Endothelial cell of umbilical vein (primary cell): ENCODE measurements around the gene SPOCD1. TPM values are rescaled to one million over a fixed set of nuclear protein-coding genes. Genes with fewer than 3 reads are reported as not detected.

Experiments
- BruUV-seq: library from RNA; stranded (reverse); fragments of 400-500 nt; replicated peaks from 2 replicates; lab custom pipeline; 2021; lab: Mats Ljungman, UMichigan
- CTCF ChIA-PET: fragments of 300-600, 350-600 bp; sonication (Branson Sonifier 250); formaldehyde crosslinking; loops from one replicate; lab custom pipeline; 2021; ENCODE audit warnings: antibody characterized with exemption, inconsistent platforms; lab: Charles Lee
- POLR2A ChIA-PET: fragments of 300-600, 350-600 bp; sonication (Branson Sonifier 250); formaldehyde crosslinking; loops from one replicate; lab custom pipeline; 2021; ENCODE audit warnings: antibody characterized with exemption, inconsistent platforms; lab: Charles Lee
- DNase-seq: peaks from one replicate; pipeline ENCODE4 v3.0.0-alpha.2; 2011; ENCODE audit warnings: low read depth, low spot score
- FAIRE-seq: peaks from 2 replicates; lab custom pipeline; 2011; peaks lifted over from hg19 to GRCh38; lab: Jason Lieb, UNC
- H2AFZ ChIP-seq: 2 replicates; pipeline ENCODE4 v1.6.0; 2012; ENCODE audit warnings: low read depth, low read length, control low read depth, inconsistent platforms
- H3K27ac ChIP-seq: 2 replicates; pipeline ENCODE4 v1.5.1; 2011; ENCODE audit warnings: low read depth, mild to moderate bottlenecking, control low read depth, low read length, moderate library complexity; ENCODE audit not compliant: insufficient read depth
- H3K27me3 ChIP-seq, 2 experiments: 2 replicates each; pipeline versions ENCODE4 v1.6.0 to v1.6.1; 2011; ENCODE audit warnings: low read length in 2 of 2, mixed read lengths in 1 of 2; ENCODE audit not compliant: control insufficient read depth in 2 of 2, insufficient read depth in 2 of 2
- H3K36me3 ChIP-seq, 2 experiments: 2 replicates in 1 of 2; 3 replicates in 1 of 2; pipeline ENCODE4 v1.5.1; 2011; ENCODE audit warnings: low read length in 2 of 2, mild to moderate bottlenecking in 1 of 2, moderate library complexity in 1 of 2; ENCODE audit not compliant: control insufficient read depth in 2 of 2, insufficient read depth in 2 of 2; ENCODE audit errors: extremely low read depth in 1 of 2
- H3K4me1 ChIP-seq: 3 replicates; pipeline ENCODE4 v1.5.1; 2011; ENCODE audit warnings: mild to moderate bottlenecking, low read length; ENCODE audit not compliant: control insufficient read depth, insufficient read depth; ENCODE audit errors: extremely low read depth
- H3K4me2 ChIP-seq: 2 replicates; pipeline ENCODE4 v1.6.1; 2011; ENCODE audit warnings: low read length, control low read depth, mixed read lengths; ENCODE audit not compliant: insufficient read depth
- H3K4me3 ChIP-seq, 3 experiments: fragments of 200-600 bp in 1 of 3; sonication (generic), shearing (Covaris generic) in 1 of 3; replicated peaks in 1 of 3; 2 replicates each; pipeline ENCODE4 v1.5.1; 2011 to 2016; ENCODE audit warnings: control low read depth in 3 of 3, low read length in 3 of 3, mild to moderate bottlenecking in 2 of 3, inconsistent platforms in 1 of 3, low read depth in 1 of 3, moderate library complexity in 1 of 3; ENCODE audit not compliant: insufficient read depth in 1 of 3
- H3K79me2 ChIP-seq: 2 replicates; pipeline ENCODE4 v1.6.0; 2012; ENCODE audit warnings: low read length, inconsistent platforms; ENCODE audit not compliant: control insufficient read depth, insufficient read depth
- H3K9ac ChIP-seq: replicated peaks from 2 replicates; pipeline ENCODE3; 2011; ENCODE audit warnings: low read length, control low read depth; ENCODE audit not compliant: insufficient read depth; ENCODE audit errors: extremely low read depth
- H3K9me1 ChIP-seq: replicated peaks from 3 replicates; pipeline ENCODE4 v1.6.0; 2011; ENCODE audit warnings: mild to moderate bottlenecking, low read length; ENCODE audit not compliant: control insufficient read depth, insufficient read depth; ENCODE audit errors: extremely low read depth
- H3K9me3 ChIP-seq: replicated peaks from 2 replicates; pipeline ENCODE4 v1.5.1; 2012; ENCODE audit warnings: low read length, inconsistent platforms; ENCODE audit not compliant: control insufficient read depth, insufficient read depth
- H4K20me1 ChIP-seq: replicated peaks from 2 replicates; pipeline ENCODE3; 2011; ENCODE audit warnings: mild to moderate bottlenecking, low read length; ENCODE audit not compliant: control insufficient read depth, insufficient read depth; ENCODE audit errors: extremely low read depth
- CTCF ChIP-seq, 2 donors: IDR thresholded peaks; 1 replicate in 1 of 2; 2 replicates in 1 of 2; pipeline ENCODE4 v1.5.1; 2011; ENCODE audit warnings: low read length in 2 of 2, mild to moderate bottlenecking in 2 of 2, moderate library complexity in 2 of 2, control low read depth in 1 of 2, inconsistent platforms in 1 of 2, low read depth in 1 of 2; ENCODE audit not compliant: insufficient read depth in 1 of 2; ENCODE audit errors: extremely low read depth in 1 of 2
- EZH2 ChIP-seq: IDR thresholded peaks from 2 replicates; pipeline ENCODE4 v1.6.1; 2012; ENCODE audit warnings: borderline replicate concordance, low read depth, mild to moderate bottlenecking, moderate library complexity, low read length, inconsistent platforms; ENCODE audit not compliant: severe bottlenecking
- FOS ChIP-seq: IDR thresholded peaks from 2 replicates; pipeline ENCODE4 v1.6.1; 2011; ENCODE audit warnings: mild to moderate bottlenecking, low read length, moderate library complexity, borderline replicate concordance; ENCODE audit not compliant: insufficient read depth
- GATA2 ChIP-seq: IDR thresholded peaks from 2 replicates; pipeline ENCODE4 v1.7.0; 2011; ENCODE audit warnings: low read depth, mild to moderate bottlenecking, moderate library complexity, mixed read lengths, low read length; ENCODE audit not compliant: insufficient read length, insufficient read depth
- JUN ChIP-seq: IDR thresholded peaks from 2 replicates; pipeline ENCODE4 v1.6.1; 2011; ENCODE audit warnings: borderline replicate concordance, low read depth; ENCODE audit not compliant: insufficient read length, insufficient read depth
- MAX ChIP-seq: IDR thresholded peaks from 2 replicates; pipeline ENCODE4 v1.6.1; 2011; ENCODE audit not compliant: insufficient read depth, insufficient read length
- MYC ChIP-seq: IDR thresholded peaks from one replicate; pipeline ENCODE4 v1.6.1; 2011; ENCODE audit warnings: mild to moderate bottlenecking, low read depth, low read length
- POLR2A ChIP-seq: IDR thresholded peaks from 2 replicates; pipeline ENCODE4 v1.6.1; 2012; ENCODE audit warnings: low read depth, mild to moderate bottlenecking, control low read depth, low read length
- POLR2AphosphoS5 ChIP-seq: IDR thresholded peaks from 2 replicates; pipeline ENCODE4 v1.6.1; 2012; ENCODE audit warnings: low read depth, mild to moderate bottlenecking, control low read depth, low read length, moderate library complexity; ENCODE audit not compliant: insufficient read depth
- dilution Hi-C: fragments of 300-500 bp; cut with MboI; formaldehyde crosslinking; loops from one replicate; pipeline ENCODE4 v1.15.0; 2019; ENCODE audit warnings: low sequenced_read_pairs; ENCODE audit not compliant: extremely low pct_ligation_motif_present
- intact Hi-C: fragments of 100-400 bp; cut with micrococcal nuclease; formaldehyde crosslinking; loops from one replicate; pipeline ENCODE4 v1.10.0; 2022
- polyA plus RNA-seq, 4 experiments: library from polyadenylated mRNA; depleted of rRNA in 3 of 4; stranded (reverse) in 3 of 4; unstranded in 1 of 4; fragments of >200 nt; gene quantifications; 2 replicates each; pipeline versions ENCODE4 v1.2.1 to v1.2.3, GENCODE V29; 2011 to 2012; ENCODE audit warnings: missing spikeins in 1 of 4
- total RNA-seq: library from RNA; stranded (reverse); gene quantifications from 2 replicates; pipeline ENCODE4 v1.2.3, GENCODE V29; 2021

Gene SPOCD1
- total and polyA plus RNA-seq, 2 donors (not counting 3 experiments of a cell fraction or from before 2014, with no cell fraction given): 0.27 to 33.0 TPM

- no peak for TF ChIP-seq CTCF (IDR thresholded peaks at IDR 0.05; ENCODE audit: extremely low read depth in 1 of 2, insufficient read depth in 1 of 2, low read depth in 1 of 2, low read length in 2 of 2)
- TF ChIP-seq JUN: no peak
- POLR2A ChIA-PET: no interaction called here
- BruUV-seq: no TSS peak
- Histone ChIP-seq H3K9ac (no peak overlapping the region), H3K4me2 (no peak overlapping the region), H2AFZ (no peak overlapping the region), H3K27me3 (no peaks in the 10 kb centered on the region), H3K27ac (no peak overlapping the region), H3K4me3 (no peak overlapping the region), H3K9me1 (no peaks in the 10 kb centered on the region), H3K79me2 (peaks cover 38% of the 10 kb centered on the region), H3K9me3 (no peaks in the 10 kb centered on the region), H4K20me1 (no peaks in the 10 kb centered on the region), H3K4me1 (peaks cover 30% of the 10 kb centered on the region), H3K36me3 (no peaks in the 10 kb centered on the region)
- no peak for FAIRE-seq
- intact Hi-C loops (no loop called here), dilution Hi-C loops (no loop called here)
- no peak for DNase-seq
- CTCF ChIA-PET: no interaction called here
These were observed 20.6 kb downstream of the SPOCD1 start for GRCh38 chr1:31795096-31795675.

- intact Hi-C loops: no loop called here
- Histone ChIP-seq H3K4me1 (peaks cover 24% of the 10 kb centered on the region), H3K9me3 (no peaks in the 10 kb centered on the region), H3K4me2 (no peak overlapping the region), H3K9ac (no peak overlapping the region), H3K27ac (no peak overlapping the region), H3K4me3 (no peak overlapping the region), H3K9me1 (no peaks in the 10 kb centered on the region), H3K27me3 (no peaks in the 10 kb centered on the region), H3K36me3 (no peaks in the 10 kb centered on the region), H4K20me1 (no peaks in the 10 kb centered on the region), H2AFZ (no peak overlapping the region), H3K79me2 (peaks cover 38% of the 10 kb centered on the region)
- dilution Hi-C loops: no loop called here
- CTCF ChIA-PET: interaction anchor here (5.6 kb wide), 1 partner anchor 171 kb away, joined by 62 read pairs; no protein-coding TSS in a partner anchor
- no peak for FAIRE-seq
- POLR2A ChIA-PET: no interaction called here
- DNase-seq: no peak
- no TSS peak for BruUV-seq
- no peak for TF ChIP-seq JUN
- TF ChIP-seq MAX: no peak
- TF ChIP-seq FOS: no peak
- TF ChIP-seq POLR2A: no peak
- no peak for TF ChIP-seq GATA2
- TF ChIP-seq EZH2: no peak
- TF ChIP-seq POLR2AphosphoS5: no peak
- no peak for TF ChIP-seq MYC
- TF ChIP-seq CTCF (IDR thresholded peaks at IDR 0.05; ENCODE audit: extremely low read depth in 1 of 2, insufficient read depth in 1 of 2, low read depth in 1 of 2, low read length in 2 of 2): no peak
These were observed 22.1 kb downstream of the SPOCD1 start for GRCh38 chr1:31793586-31794285.
